SU-DHL-6 (cell line): Measurements from ENCODE around the gene GMDS.

Source experiments
- EZH2phosphoT487 ChIP-seq: fragments of 200-600 bp; sonication (generic), shearing (Covaris generic); conservative IDR thresholded peaks from 2 replicates; pipeline ENCODE4 v1.6.1; 2018; ENCODE audit warnings: mild to moderate bottlenecking, antibody characterized with exemption, low read length, moderate library complexity, mixed read lengths
- TF ChIP-seq, protein P1 (sequence below): fragments of 200-600 bp; sonication (generic); IDR thresholded peaks from one replicate; pipeline ENCODE4 v1.5.1; 2017; ENCODE audit warnings: antibody characterized with exemption, mild to moderate bottlenecking, low read length, moderate library complexity; ENCODE audit not compliant: insufficient read depth, poor library complexity, severe bottlenecking

DNA sequence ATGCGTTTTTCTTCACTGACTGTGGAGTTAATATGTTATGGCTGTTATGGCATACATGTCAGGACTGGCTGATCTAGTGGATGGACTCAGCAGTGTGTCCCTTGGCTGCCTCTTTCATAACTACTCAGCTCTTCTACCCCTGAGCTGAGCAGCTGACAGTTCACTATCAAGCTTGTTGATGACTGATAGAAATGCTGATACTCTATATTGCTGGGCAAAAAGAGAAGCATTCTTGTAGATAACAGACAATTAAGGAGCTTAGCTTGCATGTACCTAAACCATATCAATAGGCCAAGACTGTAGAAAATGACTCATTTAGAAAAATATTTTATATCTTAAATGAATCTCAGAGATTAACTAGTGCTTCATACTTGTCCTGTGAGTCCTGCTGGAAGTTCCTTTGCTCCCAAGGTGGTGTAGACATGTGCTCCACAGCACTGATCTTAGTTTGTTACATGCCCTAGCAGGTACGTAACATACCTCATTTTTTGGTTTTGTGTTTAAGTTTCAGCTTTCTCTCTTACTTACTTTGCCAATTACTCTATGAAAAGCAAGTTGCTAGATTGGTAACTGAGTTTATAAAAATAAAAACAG lies 236.9 kb downstream of the GMDS start:
- TF ChIP-seq, protein P1, sequence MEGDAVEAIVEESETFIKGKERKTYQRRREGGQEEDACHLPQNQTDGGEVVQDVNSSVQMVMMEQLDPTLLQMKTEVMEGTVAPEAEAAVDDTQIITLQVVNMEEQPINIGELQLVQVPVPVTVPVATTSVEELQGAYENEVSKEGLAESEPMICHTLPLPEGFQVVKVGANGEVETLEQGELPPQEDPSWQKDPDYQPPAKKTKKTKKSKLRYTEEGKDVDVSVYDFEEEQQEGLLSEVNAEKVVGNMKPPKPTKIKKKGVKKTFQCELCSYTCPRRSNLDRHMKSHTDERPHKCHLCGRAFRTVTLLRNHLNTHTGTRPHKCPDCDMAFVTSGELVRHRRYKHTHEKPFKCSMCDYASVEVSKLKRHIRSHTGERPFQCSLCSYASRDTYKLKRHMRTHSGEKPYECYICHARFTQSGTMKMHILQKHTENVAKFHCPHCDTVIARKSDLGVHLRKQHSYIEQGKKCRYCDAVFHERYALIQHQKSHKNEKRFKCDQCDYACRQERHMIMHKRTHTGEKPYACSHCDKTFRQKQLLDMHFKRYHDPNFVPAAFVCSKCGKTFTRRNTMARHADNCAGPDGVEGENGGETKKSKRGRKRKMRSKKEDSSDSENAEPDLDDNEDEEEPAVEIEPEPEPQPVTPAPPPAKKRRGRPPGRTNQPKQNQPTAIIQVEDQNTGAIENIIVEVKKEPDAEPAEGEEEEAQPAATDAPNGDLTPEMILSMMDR: no peak
- TF ChIP-seq EZH2phosphoT487: no peak
